A549 (cell line): ENCODE results near the gene CEMIP2. TPM values are rescaled to one million over a fixed set of nuclear protein-coding genes. Genes with fewer than 3 reads are reported as not detected.

Source experiments
- ATAC-seq, 2 experiments: fragments of 200-7000 bp in 1 of 2; fragments of >200 bp in 1 of 2; cut with Nextera tagmentation in 1 of 2; cut with Tn5 transposase in 1 of 2; 3 replicates each; pipeline versions ENCODE4 v1.8.0 to v1.9.1; 2018 to 2020; ENCODE audit warnings: mild to moderate bottlenecking in 1 of 2, moderate library complexity in 1 of 2
- CTCF ChIA-PET: fragments of 300-600 bp; sonication (Branson Sonifier 250); formaldehyde crosslinking; extraction: SDS; loops from one replicate; lab custom pipeline; 2021; ENCODE audit warnings: antibody characterized with exemption, inconsistent platforms; lab: Yijun Ruan, JAX
- POLR2A ChIA-PET: fragments of 350-600 bp; formaldehyde crosslinking; extraction: SDS; loops from one replicate; lab custom pipeline; 2021; ENCODE audit warnings: antibody characterized with exemption, inconsistent platforms; lab: Yijun Ruan, JAX
- DNase-seq, 2 experiments: peaks; one replicate each; pipeline versions ENCODE4 v3.0.0 to v3.0.0-alpha.2; 2011 to 2016; ENCODE audit warnings: low read depth in 1 of 2, low spot score in 1 of 2
- FAIRE-seq: peaks from 2 replicates; lab custom pipeline; 2011; peaks lifted over from hg19 to GRCh38; lab: Jason Lieb, UNC
- H3K27ac ChIP-seq, 2 experiments: fragments of >200 bp; sonication (Bioruptor Twin); formaldehyde crosslinking; 3 replicates each; pipeline ENCODE4 v1.5.1; 2016 to 2017
- H3K4me1 ChIP-seq: fragments of >200 bp; sonication (Bioruptor Twin); formaldehyde crosslinking; 3 replicates; pipeline ENCODE4 v1.6.1; 2016
- H3K4me2 ChIP-seq: fragments of >200 bp; sonication (Bioruptor Twin); formaldehyde crosslinking; 3 replicates; pipeline ENCODE4 v1.6.1; 2016
- H3K4me3 ChIP-seq: fragments of >200 bp; sonication (Bioruptor Twin); formaldehyde crosslinking; 3 replicates; pipeline ENCODE4 v1.5.1; 2016
- H3K9me3 ChIP-seq: fragments of >200 bp; sonication (Bioruptor Twin); formaldehyde crosslinking; 3 replicates; pipeline ENCODE4 v1.6.1; 2016
- ATOH8 ChIP-seq: fragments of 250-450 bp; sonication (Bioruptor Pico); IDR thresholded peaks from 2 replicates; pipeline ENCODE4 v1.5.0; 2020; ENCODE audit warnings: low read depth, mild to moderate bottlenecking, moderate library complexity
- CEBPB ChIP-seq, 2 experiments: fragments of >200 bp in 1 of 2; sonication (Bioruptor Twin) in 1 of 2; formaldehyde crosslinking in 1 of 2; IDR thresholded peaks; 2 replicates each; pipeline ENCODE4 v1.6.1; 2012 to 2016
- CTCF ChIP-seq: fragments of >200 bp; sonication (Bioruptor Twin); formaldehyde crosslinking; IDR thresholded peaks from 3 replicates; pipeline ENCODE4 v1.5.1; 2016
- EHMT2 ChIP-seq: fragments of 200-600 bp; sonication (generic); IDR thresholded peaks from 2 replicates; pipeline ENCODE4 v1.6.1; 2016; ENCODE audit warnings: antibody characterized with exemption, low read depth, mild to moderate bottlenecking, moderate library complexity
- ELK1 ChIP-seq: fragments of 150-350 bp; IDR thresholded peaks from 2 replicates; pipeline ENCODE4 v1.6.1; 2014; ENCODE audit warnings: low read depth, mild to moderate bottlenecking, low read length
- EP300 ChIP-seq, 2 experiments: fragments of >200 bp; sonication (Bioruptor Twin); formaldehyde crosslinking; IDR thresholded peaks; 2 replicates in 1 of 2; 3 replicates in 1 of 2; pipeline ENCODE4 v1.6.1; 2016 to 2017
- ESRRA ChIP-seq: fragments of 150-350 bp; IDR thresholded peaks from 2 replicates; pipeline ENCODE4 v1.6.1; 2014; ENCODE audit warnings: mild to moderate bottlenecking, low read length, borderline replicate concordance
- FOSB ChIP-seq: fragments of 250-450 bp; sonication (Bioruptor Pico); IDR thresholded peaks from 2 replicates; pipeline ENCODE4 v1.5.0; 2020; ENCODE audit warnings: mild to moderate bottlenecking, moderate library complexity
- HDAC2 ChIP-seq: fragments of 200-600 bp; sonication (generic); IDR thresholded peaks from 2 replicates; pipeline ENCODE4 v1.6.1; 2016
- HES2 ChIP-seq: fragments of >200 bp; sonication (Bioruptor Twin); formaldehyde crosslinking; IDR thresholded peaks from 2 replicates; pipeline ENCODE4 v1.6.1; 2016
- HMGXB4 ChIP-seq: fragments of 250-450 bp; sonication (Bioruptor Pico); IDR thresholded peaks from 2 replicates; pipeline ENCODE4 v1.5.0; 2021; ENCODE audit warnings: mild to moderate bottlenecking, moderate library complexity, borderline replicate concordance
- HOXA7 ChIP-seq: fragments of 250-450 bp; sonication (Bioruptor Pico); IDR thresholded peaks from 2 replicates; pipeline ENCODE4 v1.5.0; 2020; ENCODE audit warnings: mild to moderate bottlenecking, moderate library complexity
- KDM1A ChIP-seq: fragments of 200-600 bp; sonication (generic); IDR thresholded peaks from 2 replicates; pipeline ENCODE4 v1.6.1; 2016; ENCODE audit warnings: low read depth, mild to moderate bottlenecking
- KDM5A ChIP-seq: fragments of 200-600 bp; sonication (generic); IDR thresholded peaks from 2 replicates; pipeline ENCODE4 v1.6.1; 2016; ENCODE audit warnings: antibody characterized with exemption, mild to moderate bottlenecking
- MAZ ChIP-seq: fragments of 150-350 bp; IDR thresholded peaks from 2 replicates; pipeline ENCODE4 v1.6.1; 2014; ENCODE audit warnings: antibody characterized with exemption, low read depth, low read length, borderline replicate concordance
- MYC ChIP-seq: IDR thresholded peaks from 2 replicates; pipeline ENCODE4 v1.6.1; 2012; ENCODE audit warnings: mild to moderate bottlenecking, inconsistent platforms, low read length, improper control_type of control experiment, borderline replicate concordance
- NPAS2 ChIP-seq: fragments of 250-450 bp; sonication (Bioruptor Pico); IDR thresholded peaks from 2 replicates; pipeline ENCODE4 v1.8.0; 2022; ENCODE audit warnings: mild to moderate bottlenecking, moderate library complexity, borderline replicate concordance
- PBX3 ChIP-seq: IDR thresholded peaks from 2 replicates; pipeline ENCODE4 v1.6.1; 2012
- POLR2A ChIP-seq: IDR thresholded peaks from 2 replicates; pipeline ENCODE4 v1.6.1; 2012; ENCODE audit warnings: mild to moderate bottlenecking, low read length
- RARB ChIP-seq: fragments of 250-450 bp; sonication (Bioruptor Pico); IDR thresholded peaks from 2 replicates; pipeline ENCODE4 v1.8.0; 2021; ENCODE audit warnings: mild to moderate bottlenecking, moderate library complexity
- RCOR1 ChIP-seq: fragments of 150-350 bp; IDR thresholded peaks from 2 replicates; pipeline ENCODE4 v1.6.1; 2014; ENCODE audit warnings: antibody characterized with exemption, low read length, low read depth
- SMC3 ChIP-seq: fragments of >200 bp; sonication (Bioruptor Twin); formaldehyde crosslinking; IDR thresholded peaks from 3 replicates; pipeline ENCODE4 v1.6.1; 2018; ENCODE audit warnings: inconsistent platforms
- TP53 ChIP-seq: fragments of 250-450 bp; sonication (Bioruptor Pico); IDR thresholded peaks from 2 replicates; pipeline ENCODE4 v1.5.0; 2021; ENCODE audit warnings: mild to moderate bottlenecking, moderate library complexity
- ZFP36 ChIP-seq: fragments of 450-650 bp; IDR thresholded peaks from 2 replicates; pipeline ENCODE4 v1.6.1; 2014; ENCODE audit warnings: borderline replicate concordance; ENCODE audit not compliant: partially characterized antibody
- WGBS: methylation state at CpG from one replicate; pipeline ENCODE4 v1.1.6; 2017; ENCODE audit errors: missing lambda C conversion rate; 5-methylcytosine and 5-hydroxymethylcytosine counted together
- polyA plus RNA-seq, 4 experiments: library from polyadenylated mRNA; depleted of rRNA in 3 of 4; stranded (reverse); fragments of >200 nt; fragmentation: RNase III in 1 of 4; extraction: RNeasy Plus Mini Kit Qiagen cat#74134 plus additional on column Dnase treatment in 1 of 4; gene quantifications; 2 replicates in 3 of 4; 3 replicates in 1 of 4; pipeline ENCODE4 v1.2.3, GENCODE V29; 2011 to 2017

CEMIP2 gene
- polyA plus RNA-seq, 2 of the 4 experiments (the other 2 are of a cell fraction), result 146 to 161 TPM

GRCh38 chr9:71772726-71773125, 4.4 kb upstream of the CEMIP2 start:
- CTCF ChIA-PET, result interaction anchor here (1.0 to 2.4 kb wide), 3 partner anchors 34 to 168 kb away, joined by 3 to 6 read pairs (median 5); no protein-coding TSS in a partner anchor
- POLR2A ChIA-PET, result no interaction called here

GRCh38 chr9:71770170-71770569, 1.9 kb upstream of the CEMIP2 start:
- Histone ChIP-seq H3K27ac (peak overlapping the region; percentile 20 to 91; a peak in 1 of 6 replicates), H3K4me3 (no peak overlapping the region), H3K4me1 (peaks cover 15% of the 10 kb centered on the region), H3K9me3 (no peaks in the 10 kb centered on the region), H3K4me2 (peak overlapping the region; percentile 85)
- TF ChIP-seq ESRRA, result no peak
- TF ChIP-seq ZFP36, result no peak
- TF ChIP-seq MAZ, result no peak
- TF ChIP-seq KDM1A, result no peak
- no peak for TF ChIP-seq FOSB
- TF ChIP-seq PBX3, result no peak
- no peak for TF ChIP-seq HDAC2
- no peak for TF ChIP-seq EHMT2
- no peak for TF ChIP-seq EP300 (IDR thresholded peaks at IDR 0.05)
- WGBS, result 95% methylated on average over 3 of the region's 3 CpGs
- FAIRE-seq (no peak), DNase-seq (no peak), ATAC-seq (no peak)
- POLR2A ChIA-PET, result interaction anchor here (1.7 kb wide), 1 partner anchor 23 kb away, joined by 14 read pairs; no protein-coding TSS in a partner anchor
- CTCF ChIA-PET, result interaction anchor here (0.6 to 4.6 kb wide), 17 partner anchors 9 to 485 kb away, joined by 3 to 47 read pairs (median 11); no protein-coding TSS in a partner anchor

More at GRCh38 chr9:71772726-71773125, 4.4 kb upstream of the CEMIP2 start:
- no peak for TF ChIP-seq RARB
- TF ChIP-seq POLR2A, result no peak
- no peak for TF ChIP-seq ATOH8 (CRISPR knock-in tag)
- TF ChIP-seq KDM5A, result no peak
- no peak for TF ChIP-seq ESRRA
- TF ChIP-seq NPAS2 (CRISPR knock-in tag), result no peak
- no peak for TF ChIP-seq TP53 (CRISPR knock-in tag)
- TF ChIP-seq HDAC2, result no peak
- TF ChIP-seq ELK1, result no peak
- no peak for TF ChIP-seq MYC
- TF ChIP-seq HES2, result no peak
- TF ChIP-seq, all 56 proteins: peak for 0
- WGBS, result 55% methylated on average over 4 of the region's 4 CpGs
- ATAC-seq (no peak), DNase-seq (no peak), FAIRE-seq (no peak)
- H3K9me3 ChIP-seq, result no peaks in the 10 kb centered on the region
- H3K27ac ChIP-seq, result no peak overlapping the region
- H3K4me1 ChIP-seq, result peaks cover 6% of the 10 kb centered on the region
- no peak overlapping the region for H3K4me3 ChIP-seq
- no peak overlapping the region for H3K4me2 ChIP-seq

GRCh38 chr9:71769175-71770161, 1.2 kb upstream of the CEMIP2 start:
- no peaks in the 10 kb centered on the region for H3K9me3 ChIP-seq
- 14% methylated on average over 29 of the region's 46 CpGs for WGBS
- ATAC-seq, result peak; percentile 74 to 76
- DNase-seq, result peak; percentile 49 to 88
- H3K4me1 ChIP-seq, result peaks cover 21% of the 10 kb centered on the region
- peak overlapping the region; percentile 85 for H3K4me2 ChIP-seq
- peak overlapping the region; percentile 91 to 97 for H3K27ac ChIP-seq
- peak overlapping the region; percentile 94 for H3K4me3 ChIP-seq
- CTCF ChIA-PET, result interaction anchor here (0.6 to 4.6 kb wide), 44 partner anchors 9 to 484 kb away, joined by 3 to 47 read pairs (median 5); no protein-coding TSS in a partner anchor
- POLR2A ChIA-PET, result interaction anchor here (0.6 to 2.6 kb wide), 18 partner anchors 9 to 484 kb away, joined by 3 to 14 read pairs (median 4); partner anchors contain the start of genes ABHD17B and C9orf85
- no peak for FAIRE-seq
- no peak for TF ChIP-seq HOXA7 (CRISPR knock-in tag)
- TF ChIP-seq EHMT2, result no peak
- peak; percentile 24; the same call in 2 of the 3 replicates for TF ChIP-seq SMC3
- TF ChIP-seq HMGXB4 (CRISPR knock-in tag), result no peak
- TF ChIP-seq RCOR1, result no peak
- TF ChIP-seq CEBPB (IDR thresholded peaks at IDR 0.05), result no peak
- TF ChIP-seq ZFP36, result no peak
- TF ChIP-seq CTCF, result peak; percentile 23; the same call in 1 of the 3 replicates
